GM21723 (cell line): Measurements from ENCODE around the gene MYO1E.

Source experiments
- ATAC-seq: cut with Tn5 transposase; IDR thresholded peaks from one replicate; pipeline ENCODE4 v1.9.1; 2021; ENCODE audit warnings: mild to moderate bottlenecking, moderate library complexity; ENCODE audit not compliant: unreplicated experiment

The MYO1E gene

DNA sequence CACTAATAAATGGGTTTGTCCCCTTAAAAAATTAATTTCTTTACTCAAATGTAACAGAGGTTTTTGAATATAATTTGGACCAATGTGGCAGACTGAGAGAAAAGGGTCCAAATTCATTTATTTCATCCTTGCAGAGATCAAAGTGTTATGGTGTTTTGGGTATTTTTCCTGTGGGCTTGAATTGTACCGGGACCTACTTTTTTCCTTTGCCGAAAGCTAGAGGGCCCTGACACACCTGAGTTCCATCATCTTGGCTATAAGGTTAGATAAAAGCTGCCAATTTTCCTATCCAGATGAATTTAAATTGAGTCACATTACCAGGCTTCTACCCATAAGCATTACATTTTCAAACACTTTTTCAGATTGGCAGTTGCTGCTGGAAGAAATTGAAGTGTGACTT is 266.8 kb downstream of the MYO1E start:
- ATAC-seq = no peak

DNA sequence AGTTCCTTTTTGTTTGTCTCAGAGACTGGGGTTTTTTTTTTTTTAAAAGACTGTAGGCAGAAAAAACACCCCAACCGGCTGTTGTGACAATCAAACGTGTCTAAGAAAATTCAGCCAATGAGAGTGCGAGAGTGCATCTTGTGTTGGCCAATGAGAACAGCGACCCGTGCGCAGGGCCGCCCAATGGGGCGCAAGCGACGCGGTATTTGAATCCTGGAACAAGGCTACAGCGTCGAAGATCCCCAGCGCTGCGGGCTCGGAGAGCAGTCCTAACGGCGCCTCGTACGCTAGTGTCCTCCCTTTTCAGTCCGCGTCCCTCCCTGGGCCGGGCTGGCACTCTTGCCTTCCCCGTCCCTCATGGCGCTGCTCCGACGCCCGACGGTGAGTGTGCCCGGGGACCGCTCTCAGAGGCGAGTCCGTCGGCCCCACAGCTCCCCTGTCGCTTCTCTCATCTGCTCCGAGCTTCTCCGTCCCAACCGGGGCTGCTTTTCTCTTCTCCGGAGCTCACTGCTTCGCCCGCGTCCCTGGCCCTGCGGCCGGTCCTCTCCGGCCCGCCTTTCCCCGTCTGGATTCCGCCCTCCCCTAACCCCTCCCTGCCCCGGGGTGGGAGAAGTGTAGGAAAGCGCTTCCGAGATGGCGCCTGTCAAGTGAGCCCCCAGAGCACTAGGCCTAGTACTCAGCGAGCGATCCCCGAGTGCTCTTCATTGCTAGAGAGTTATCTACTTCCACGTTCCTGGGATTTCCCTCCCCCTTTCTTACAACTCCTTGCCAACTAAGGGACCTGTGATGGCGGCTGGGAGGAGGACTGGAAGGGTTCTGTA is 267.5 kb downstream of the MYO1E start, which contains the start of gene CCNB2:
TSS of gene CCNB2 (plus strand) at position 235 of the 821 bp plus-strand sequence. CDS start at position 358, 123 bp downstream.
- peak; percentile 96 for ATAC-seq

DNA sequence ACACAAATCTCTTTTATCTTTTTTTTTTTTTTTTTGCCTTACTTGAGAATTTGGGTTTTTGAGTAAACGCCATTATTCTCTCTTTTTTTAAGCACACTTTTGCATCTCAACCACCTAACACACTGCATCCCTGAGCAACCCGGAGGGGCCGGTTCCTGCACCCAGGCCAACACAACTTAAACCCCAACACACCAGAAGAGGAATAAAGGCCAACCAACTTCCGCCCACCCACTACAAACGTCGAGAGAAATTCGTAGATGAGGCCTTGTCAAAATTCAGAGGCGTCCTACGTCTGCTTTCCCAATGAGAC is 268.1 kb downstream of the MYO1E start:
- peak; percentile 27 for ATAC-seq

DNA sequence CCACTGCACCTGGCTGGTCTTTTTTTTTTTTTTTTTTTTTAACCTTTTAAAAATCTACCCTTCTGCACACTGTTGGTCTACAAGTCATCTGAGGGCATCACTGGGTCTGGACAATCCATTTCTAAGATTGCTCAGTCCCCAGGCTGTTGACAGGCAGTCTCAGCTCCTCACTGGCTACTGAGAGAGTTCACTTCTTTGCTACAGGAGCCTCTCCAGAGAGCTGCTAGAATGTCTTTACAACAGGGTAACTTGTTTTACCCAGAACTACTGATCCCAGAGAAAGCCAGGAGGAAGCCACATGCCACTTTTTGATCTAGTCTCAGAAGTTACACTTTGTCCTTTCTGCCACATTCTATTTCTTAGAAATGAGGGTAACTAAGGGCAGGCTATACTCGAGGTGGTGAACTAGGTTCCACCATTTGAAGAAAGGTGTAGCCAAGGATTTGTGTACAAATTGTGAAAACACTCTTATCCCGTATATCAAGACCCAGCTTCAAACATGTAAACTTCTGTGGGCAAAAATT is 273.4 kb downstream of the MYO1E start:
- ATAC-seq = no peak

DNA sequence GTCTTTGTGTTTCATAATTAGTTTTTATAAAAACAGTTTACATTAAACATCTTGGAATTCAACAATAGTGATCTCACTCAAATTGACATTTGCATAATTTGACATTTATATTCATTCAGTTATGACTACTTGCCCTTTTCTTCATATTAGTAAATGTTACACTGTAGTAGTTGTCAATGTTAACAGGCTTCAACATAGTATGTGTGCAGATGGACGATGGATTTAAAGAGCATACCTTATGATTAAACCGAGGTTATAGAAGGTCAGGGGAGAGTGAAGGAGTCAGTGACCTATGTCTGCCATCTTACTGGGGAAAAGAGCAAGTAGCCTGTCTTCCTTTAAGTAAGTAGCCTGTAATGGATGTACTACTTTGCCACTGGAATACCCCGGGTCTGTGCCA is 276.2 kb downstream of the MYO1E start:
- ATAC-seq = no peak

DNA sequence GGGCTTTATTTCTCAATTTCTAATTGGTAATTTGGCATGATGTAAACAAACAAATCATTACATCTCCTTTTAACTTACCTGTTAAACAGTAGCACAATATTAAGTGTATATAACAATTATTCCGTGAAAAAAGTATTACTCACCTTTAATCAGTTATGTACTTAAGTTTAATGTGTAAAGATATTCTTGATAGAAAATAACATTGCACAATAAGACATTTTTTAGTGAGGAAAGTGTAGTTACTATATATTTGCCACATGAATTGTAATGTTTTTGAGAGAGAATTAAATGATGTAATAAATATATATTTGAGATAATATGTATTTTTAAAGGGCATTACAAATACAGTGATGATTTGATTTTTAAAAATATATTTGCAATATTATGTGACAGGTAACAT is 278.6 kb downstream of the MYO1E start:
- ATAC-seq = no peak

DNA sequence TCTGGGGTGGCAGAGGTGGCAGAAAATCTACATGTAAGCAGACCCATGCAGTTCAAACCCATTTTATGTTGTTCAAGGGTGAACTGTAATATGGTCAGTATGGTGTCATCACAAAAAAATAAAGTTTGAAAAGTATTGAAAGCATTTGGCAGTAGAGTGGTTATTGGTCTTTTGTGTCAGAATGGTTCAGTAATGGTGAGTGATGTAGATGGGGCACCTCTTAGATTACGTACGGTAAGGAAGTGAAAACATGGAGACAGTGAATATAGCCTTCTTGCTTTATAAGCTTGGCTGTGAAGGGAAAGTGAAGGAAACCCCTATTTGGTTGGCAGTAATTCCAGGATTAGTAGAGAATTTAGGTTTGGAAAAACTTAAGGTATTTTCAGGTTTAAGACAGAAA is 284.9 kb downstream of the MYO1E start:
- no peak for ATAC-seq
